ENCODE data around the gene RARS2.

- no peak for TF ChIP-seq POLR2A (IDR thresholded peaks at IDR 0.05; ENCODE audit: low read length)
- TF ChIP-seq GATA1 (IDR thresholded peaks at IDR 0.05; ENCODE audit: low read depth, low read length): no peak
Observed at GRCh38 chr6:87628881-87629280, 39.1 kb upstream of the RARS2 start.
